Measurements from ENCODE around the gene CD93. TPM values are rescaled to one million over a fixed set of nuclear protein-coding genes. Genes with fewer than 3 reads are reported as not detected.

CD93 gene
- total and polyA plus RNA-seq, 2 of the 8 experiments (the other 6 are each of a cell fraction or from before 2014, with no cell fraction given) = under 0.01 to 0.07 TPM

DNA sequence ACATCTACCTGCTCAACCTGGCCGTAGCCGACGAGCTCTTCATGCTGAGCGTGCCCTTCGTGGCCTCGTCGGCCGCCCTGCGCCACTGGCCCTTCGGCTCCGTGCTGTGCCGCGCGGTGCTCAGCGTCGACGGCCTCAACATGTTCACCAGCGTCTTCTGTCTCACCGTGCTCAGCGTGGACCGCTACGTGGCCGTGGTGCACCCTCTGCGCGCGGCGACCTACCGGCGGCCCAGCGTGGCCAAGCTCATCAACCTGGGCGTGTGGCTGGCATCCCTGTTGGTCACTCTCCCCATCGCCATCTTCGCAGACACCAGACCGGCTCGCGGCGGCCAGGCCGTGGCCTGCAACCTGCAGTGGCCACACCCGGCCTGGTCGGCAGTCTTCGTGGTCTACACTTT lies 50.4 kb downstream of the CD93 start:
- H3K4me3 ChIP-seq (ENCODE audit: extremely low read depth in 1 of 4, insufficient read depth in 2 of 4, low read depth in 3 of 4, low read length in 4 of 4) = peak overlapping the region in 3 of 4 experiments; percentile 19 to 63 (median 24); a peak in 6 of 8 replicates
- H4K5ac ChIP-seq (ENCODE audit: insufficient read length, low read depth, low read length) = no peak overlapping the region
- H3K36me3 ChIP-seq (ENCODE audit: control insufficient read depth in 2 of 4, insufficient read depth in 4 of 4, low read length in 3 of 4) = no peaks in the 10 kb centered on the region; a peak in 1 of 8 replicates
- H3K18ac ChIP-seq (ENCODE audit: extremely low read depth, low read length) = peak overlapping the region; percentile 51; the same call in 1 of the 2 replicates
- H4K91ac ChIP-seq (replicated peaks; ENCODE audit: insufficient read length, low read length) = peak overlapping the region; percentile 67
- H2BK5ac ChIP-seq (ENCODE audit: low read depth, low read length) = no peak overlapping the region
- POLR2A ChIA-PET (ENCODE audit: partially characterized antibody) = interaction anchor here (0.6 to 1.2 kb wide), 2 partner anchors 16 to 235 kb away, joined by 4 to 5 read pairs; no protein-coding TSS in a partner anchor
- no peak for FAIRE-seq
- peak overlapping the region; percentile 42 for H3K4ac ChIP-seq (replicated peaks; ENCODE audit: insufficient read length, low read depth, low read length)
- no peak for DNase-seq (ENCODE audit: low read depth in 1 of 2, low spot score in 2 of 2)
- no peak overlapping the region for H3K56ac ChIP-seq (replicated peaks; ENCODE audit: insufficient read length, low read depth, low read length)
- H3K79me2 ChIP-seq (ENCODE audit: control insufficient read depth in 1 of 2, insufficient read depth in 2 of 2, low read length in 2 of 2) = no peaks in the 10 kb centered on the region
- H3K23ac ChIP-seq (ENCODE audit: insufficient read length) = no peak overlapping the region
- H2BK120ac ChIP-seq (replicated peaks; ENCODE audit: low read depth, low read length) = no peak overlapping the region
- H3K4me2 ChIP-seq (ENCODE audit: insufficient read depth in 1 of 2, low read depth in 2 of 2, low read length in 2 of 2) = peak overlapping the region; percentile 48 to 78
- peaks cover 0 to 3% (median 0%) of the 10 kb centered on the region in 4 experiments; a peak in 1 of 7 replicates for H3K4me1 ChIP-seq (replicated peaks in 1 of 4; ENCODE audit: control insufficient read depth in 3 of 4, insufficient read depth in 4 of 4, low read length in 3 of 4)
- H3K14ac ChIP-seq (ENCODE audit: insufficient read length) = no peak overlapping the region
- no peak overlapping the region for H2AK5ac ChIP-seq (ENCODE audit: low read depth, low read length)
- peaks cover 2% of the 10 kb centered on the region; the same call in 1 of the 2 replicates for H3K23me2 ChIP-seq (ENCODE audit: low read depth, low read length)
- no peak overlapping the region for H4K8ac ChIP-seq (ENCODE audit: extremely low read depth, insufficient read depth, low read length)
- H4K20me1 ChIP-seq (replicated peaks in 1 of 2; ENCODE audit: control insufficient read depth in 1 of 2, insufficient read depth in 2 of 2, low read length in 2 of 2) = no peaks in the 10 kb centered on the region
- H2BK15ac ChIP-seq (ENCODE audit: low read length) = peak overlapping the region; percentile 61; the same call in 1 of the 2 replicates
- no peaks in the 10 kb centered on the region for H3K79me1 ChIP-seq (ENCODE audit: low read depth, low read length)
- peak overlapping the region; percentile 84 for H2AFZ ChIP-seq (ENCODE audit: low read length)
- CTCF ChIA-PET (ENCODE audit: partially characterized antibody) = interaction anchor here (2.1 to 4.2 kb wide), 2 partner anchors 11 to 15 kb away, joined by 10 to 17 read pairs; partner anchors contain the start of gene THBD
- 88% methylated on average over 35 of the region's 41 CpGs; no CpG with 5 or more reads in 1 of the 2 experiments for WGBS, 2 experiments (ENCODE audit: extremely low coverage in 1 of 2, insufficient coverage in 1 of 2, insufficient read length in 1 of 2, insufficient replicate concordance in 2 of 2, low coverage in 1 of 2, low lambda C conversion rate in 2 of 2, missing lambda C conversion rate in 1 of 2)
- H3K9ac ChIP-seq (replicated peaks in 1 of 4; ENCODE audit: extremely low read depth in 1 of 4, low read depth in 3 of 4, low read length in 3 of 4) = no peak overlapping the region; a peak in 1 of 7 replicates
- peaks cover 0 to 5% of the 10 kb centered on the region in 2 experiments; a peak in 1 of 4 replicates for H3K9me3 ChIP-seq (ENCODE audit: insufficient read depth in 2 of 2, low read depth in 1 of 2, low read length in 1 of 2)
- H3K27me3 ChIP-seq (replicated peaks in 1 of 4; ENCODE audit: control insufficient read depth in 3 of 4, extremely low read depth in 1 of 4, insufficient read depth in 3 of 4, low read length in 3 of 4) = peaks cover 21 to 66% (median 50%) of the 10 kb centered on the region in 4 experiments
- H3K27ac ChIP-seq (ENCODE audit: low read depth, low read length) = no peak overlapping the region
- TF ChIP-seq KDM5A (IDR thresholded peaks at IDR 0.05; ENCODE audit: low read length) (no peak), EZH2 (IDR thresholded peaks at IDR 0.05; ENCODE audit: low read depth, low read length, severe bottlenecking) (peak; percentile 5)
- TF ChIP-seq, protein P1, sequence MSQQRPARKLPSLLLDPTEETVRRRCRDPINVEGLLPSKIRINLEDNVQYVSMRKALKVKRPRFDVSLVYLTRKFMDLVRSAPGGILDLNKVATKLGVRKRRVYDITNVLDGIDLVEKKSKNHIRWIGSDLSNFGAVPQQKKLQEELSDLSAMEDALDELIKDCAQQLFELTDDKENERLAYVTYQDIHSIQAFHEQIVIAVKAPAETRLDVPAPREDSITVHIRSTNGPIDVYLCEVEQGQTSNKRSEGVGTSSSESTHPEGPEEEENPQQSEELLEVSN (IDR thresholded peaks at IDR 0.05) = peak; percentile 54; the same call in 1 of the 2 replicates
- no peak overlapping the region for H2BK20ac ChIP-seq (ENCODE audit: low read length)
- H2BK12ac ChIP-seq (ENCODE audit: low read depth, low read length) = peak overlapping the region; percentile 81; the same call in 1 of the 2 replicates

Data from H1 (cell line).